Measurements from ENCODE around the gene SETD1A. TPM values are rescaled to one million over a fixed set of nuclear protein-coding genes. Genes with fewer than 3 reads are reported as not detected.

The SETD1A gene
- total and polyA plus RNA-seq, 9 of the 15 experiments (the other 6 are each of a cell fraction or from before 2014, with no cell fraction given): 0.08 to 36.0 (median 4.2) TPM

DNA sequence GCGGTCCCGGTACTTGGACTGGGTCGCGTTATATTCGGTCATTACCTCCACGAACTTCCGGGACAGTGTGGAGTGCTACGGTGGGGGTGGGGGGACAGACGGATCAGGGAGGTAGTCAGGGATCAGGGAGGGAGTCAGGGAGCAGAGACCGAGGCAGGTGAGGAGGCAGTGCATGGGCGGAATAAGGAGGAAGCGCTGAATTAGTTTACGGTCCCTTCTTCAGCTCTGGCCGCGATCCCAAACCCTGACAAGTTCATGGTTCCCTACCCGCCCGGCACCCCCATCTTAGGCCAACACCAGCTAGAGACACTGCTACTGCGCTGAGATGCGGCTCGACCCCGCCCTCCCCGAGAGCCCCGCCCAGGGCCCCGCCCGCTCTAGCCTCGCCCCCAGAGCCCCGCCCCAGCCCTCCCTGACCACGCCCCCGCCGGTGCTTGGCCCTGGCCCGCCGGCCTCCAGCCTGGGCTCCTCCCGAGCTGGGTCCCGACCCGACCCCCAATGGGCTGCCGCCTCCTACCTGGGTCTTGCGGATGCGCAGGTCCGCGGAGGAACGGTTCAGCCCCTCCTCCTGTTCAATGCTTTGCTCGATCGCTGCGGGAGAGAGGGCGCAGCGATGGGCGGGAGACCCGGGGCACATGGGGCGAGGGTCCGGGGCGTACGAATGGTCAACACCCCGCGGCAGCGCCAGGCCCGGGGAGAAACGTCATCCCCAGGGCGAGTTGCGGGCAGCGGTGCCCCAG is 39.6 kb downstream of the SETD1A start (continued):
- TF ChIP-seq ARNT (IDR thresholded peaks at IDR 0.05): peak in 1 of 2 experiments; percentile 48; a peak in 1 of 4 replicates
- TF ChIP-seq BRD9 (IDR thresholded peaks at IDR 0.05; ENCODE audit: low read depth, partially characterized antibody): peak; percentile 52
- peak; percentile 77 for TF ChIP-seq ETV1 (tag; conservative IDR thresholded peaks at IDR 0.05; ENCODE audit: low read depth)
- 0 out of 2 replicates have a peak, but pooled peaks have one; percentile 24 for TF ChIP-seq TAF7 (tag; IDR thresholded peaks at IDR 0.05)
- TF ChIP-seq SMAD1 (IDR thresholded peaks at IDR 0.05; ENCODE audit: low read depth, low read length, partially characterized antibody): peak; percentile 67
- peak in 1 of 2 experiments; percentile 36; a peak in 1 of 4 replicates for TF ChIP-seq SIN3A (IDR thresholded peaks at IDR 0.05; ENCODE audit: borderline replicate concordance in 2 of 2, control insufficient read depth in 1 of 2, low read depth in 2 of 2, low read length in 2 of 2)
- TF ChIP-seq, protein P1, sequence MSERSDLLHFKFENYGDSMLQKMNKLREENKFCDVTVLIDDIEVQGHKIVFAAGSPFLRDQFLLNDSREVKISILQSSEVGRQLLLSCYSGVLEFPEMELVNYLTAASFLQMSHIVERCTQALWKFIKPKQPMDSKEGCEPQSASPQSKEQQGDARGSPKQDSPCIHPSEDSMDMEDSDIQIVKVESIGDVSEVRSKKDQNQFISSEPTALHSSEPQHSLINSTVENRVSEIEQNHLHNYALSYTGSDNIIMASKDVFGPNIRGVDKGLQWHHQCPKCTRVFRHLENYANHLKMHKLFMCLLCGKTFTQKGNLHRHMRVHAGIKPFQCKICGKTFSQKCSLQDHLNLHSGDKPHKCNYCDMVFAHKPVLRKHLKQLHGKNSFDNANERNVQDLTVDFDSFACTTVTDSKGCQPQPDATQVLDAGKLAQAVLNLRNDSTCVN (CRISPR knock-in tag; IDR thresholded peaks at IDR 0.05): peak; percentile 89
- TF ChIP-seq ZNF561 (CRISPR knock-in tag; conservative IDR thresholded peaks at IDR 0.05): no peak
- TF ChIP-seq KDM4B (IDR thresholded peaks at IDR 0.05; ENCODE audit: borderline replicate concordance in 2 of 2, low read depth in 1 of 2): 0 out of 4 replicates have a peak, but pooled peaks of 1 of the 2 experiments have one; percentile 36
- TF ChIP-seq HSF4 (CRISPR knock-in tag; IDR thresholded peaks at IDR 0.05; ENCODE audit: borderline replicate concordance): no peak
- peak; percentile 68 for TF ChIP-seq TBP (optimal IDR thresholded peaks at IDR 0.05; ENCODE audit: low read depth, low read length)
- TF ChIP-seq ETV5 (CRISPR knock-in tag; IDR thresholded peaks at IDR 0.05; ENCODE audit: low read depth): 0 out of 2 replicates have a peak, but pooled peaks have one; percentile 26
- no peak for TF ChIP-seq ZNF212 (CRISPR knock-in tag; IDR thresholded peaks at IDR 0.05)
- TF ChIP-seq, protein P2, sequence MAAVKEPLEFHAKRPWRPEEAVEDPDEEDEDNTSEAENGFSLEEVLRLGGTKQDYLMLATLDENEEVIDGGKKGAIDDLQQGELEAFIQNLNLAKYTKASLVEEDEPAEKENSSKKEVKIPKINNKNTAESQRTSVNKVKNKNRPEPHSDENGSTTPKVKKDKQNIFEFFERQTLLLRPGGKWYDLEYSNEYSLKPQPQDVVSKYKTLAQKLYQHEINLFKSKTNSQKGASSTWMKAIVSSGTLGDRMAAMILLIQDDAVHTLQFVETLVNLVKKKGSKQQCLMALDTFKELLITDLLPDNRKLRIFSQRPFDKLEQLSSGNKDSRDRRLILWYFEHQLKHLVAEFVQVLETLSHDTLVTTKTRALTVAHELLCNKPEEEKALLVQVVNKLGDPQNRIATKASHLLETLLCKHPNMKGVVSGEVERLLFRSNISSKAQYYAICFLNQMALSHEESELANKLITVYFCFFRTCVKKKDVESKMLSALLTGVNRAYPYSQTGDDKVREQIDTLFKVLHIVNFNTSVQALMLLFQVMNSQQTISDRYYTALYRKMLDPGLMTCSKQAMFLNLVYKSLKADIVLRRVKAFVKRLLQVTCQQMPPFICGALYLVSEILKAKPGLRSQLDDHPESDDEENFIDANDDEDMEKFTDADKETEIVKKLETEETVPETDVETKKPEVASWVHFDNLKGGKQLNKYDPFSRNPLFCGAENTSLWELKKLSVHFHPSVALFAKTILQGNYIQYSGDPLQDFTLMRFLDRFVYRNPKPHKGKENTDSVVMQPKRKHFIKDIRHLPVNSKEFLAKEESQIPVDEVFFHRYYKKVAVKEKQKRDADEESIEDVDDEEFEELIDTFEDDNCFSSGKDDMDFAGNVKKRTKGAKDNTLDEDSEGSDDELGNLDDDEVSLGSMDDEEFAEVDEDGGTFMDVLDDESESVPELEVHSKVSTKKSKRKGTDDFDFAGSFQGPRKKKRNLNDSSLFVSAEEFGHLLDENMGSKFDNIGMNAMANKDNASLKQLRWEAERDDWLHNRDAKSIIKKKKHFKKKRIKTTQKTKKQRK (IDR thresholded peaks at IDR 0.05; ENCODE audit: borderline replicate concordance, low read depth, low read length): no peak
- TF ChIP-seq NBN (IDR thresholded peaks at IDR 0.05; ENCODE audit: low read depth): peak; percentile 40; the same call in 1 of the 2 replicates
- peak; percentile 27; the same call in 1 of the 2 replicates for TF ChIP-seq GTF2F1 (IDR thresholded peaks at IDR 0.05; ENCODE audit: low read depth, low read length)
